Measurements from ENCODE around the gene TBC1D19.

TBC1D19 gene

DNA sequence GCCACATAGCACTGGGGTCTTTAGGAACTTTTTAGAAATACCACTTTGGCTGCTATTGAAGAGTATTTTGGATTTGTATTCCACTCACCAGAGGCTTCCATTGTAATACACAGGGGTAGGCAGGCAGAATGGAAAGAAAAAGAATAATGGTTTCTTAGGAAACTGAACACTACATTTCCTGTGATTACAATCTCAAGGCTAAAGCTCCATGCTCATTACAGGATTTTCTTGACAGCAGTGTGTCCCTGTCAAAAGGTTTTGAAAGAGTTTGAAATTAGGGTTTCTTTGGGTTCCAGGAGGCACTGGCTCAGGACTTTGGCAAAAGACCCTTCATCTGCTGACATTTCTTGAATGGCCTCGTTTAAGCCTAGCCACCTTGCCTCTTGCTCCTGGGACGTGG is 201.9 kb downstream of the TBC1D19 start:
- H3K27me3 ChIP-seq (ENCODE audit: low read depth, low read length): no peaks in the 10 kb centered on the region
- TF ChIP-seq EZH2phosphoT487 (IDR thresholded peaks at IDR 0.05; ENCODE audit: low read depth): no peak
- no peak for TF ChIP-seq CTCF (IDR thresholded peaks at IDR 0.05; ENCODE audit: low read depth, low read length)
- H3K9ac ChIP-seq (ENCODE audit: low read length): no peak overlapping the region
- H3K4me3 ChIP-seq (ENCODE audit: low read length): no peak overlapping the region
- H3K4me2 ChIP-seq (ENCODE audit: low read length): no peak overlapping the region
- H4K20me1 ChIP-seq (ENCODE audit: insufficient read depth, low read length): no peaks in the 10 kb centered on the region
- no peaks in the 10 kb centered on the region for H3K9me3 ChIP-seq (ENCODE audit: insufficient read depth, low read length)
- peaks cover 17% of the 10 kb centered on the region for H3K4me1 ChIP-seq (ENCODE audit: low read length)
- H3K79me2 ChIP-seq (ENCODE audit: low read length): no peaks in the 10 kb centered on the region
- H3K36me3 ChIP-seq (replicated peaks; ENCODE audit: low read depth, low read length): no peaks in the 10 kb centered on the region
- no peak overlapping the region for H3K27ac ChIP-seq (ENCODE audit: low read length)
- H2AFZ ChIP-seq (ENCODE audit: low read depth, low read length): no peak overlapping the region

DNA sequence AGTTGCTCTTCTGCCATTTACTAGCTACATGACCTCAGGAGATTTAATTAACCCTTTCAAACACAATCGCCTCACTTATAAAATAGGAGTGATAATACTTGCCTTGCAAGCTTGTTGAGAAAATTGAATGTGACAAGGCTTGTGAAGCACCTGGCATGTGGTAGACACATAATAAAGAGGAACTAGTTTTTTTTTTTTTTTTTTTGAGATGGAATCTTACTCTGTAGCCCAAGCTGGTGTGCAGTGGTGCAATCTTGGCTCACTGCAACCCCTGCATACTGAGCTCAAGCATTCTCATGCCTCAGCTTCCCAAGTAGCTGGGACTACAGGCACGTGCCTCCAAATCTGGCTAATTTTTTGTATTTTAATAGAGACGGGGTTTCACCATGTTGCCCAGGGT is 203.0 kb downstream of the TBC1D19 start:
- Histone ChIP-seq H3K9ac (ENCODE audit: low read length) (no peak overlapping the region), H3K79me2 (ENCODE audit: low read length) (no peaks in the 10 kb centered on the region), H4K20me1 (ENCODE audit: insufficient read depth, low read length) (no peaks in the 10 kb centered on the region), H3K4me1 (ENCODE audit: low read length) (peaks cover 17% of the 10 kb centered on the region), H3K36me3 (replicated peaks; ENCODE audit: low read depth, low read length) (no peaks in the 10 kb centered on the region), H3K27ac (ENCODE audit: low read length) (no peak overlapping the region), H3K27me3 (ENCODE audit: low read depth, low read length) (no peaks in the 10 kb centered on the region), H3K4me2 (ENCODE audit: low read length) (no peak overlapping the region), H3K4me3 (ENCODE audit: low read length) (no peak overlapping the region), H3K9me3 (ENCODE audit: insufficient read depth, low read length) (no peaks in the 10 kb centered on the region), H2AFZ (ENCODE audit: low read depth, low read length) (no peak overlapping the region)
- no peak for TF ChIP-seq CTCF (IDR thresholded peaks at IDR 0.05; ENCODE audit: low read depth, low read length)
- no peak for TF ChIP-seq EZH2phosphoT487 (IDR thresholded peaks at IDR 0.05; ENCODE audit: low read depth)

DNA sequence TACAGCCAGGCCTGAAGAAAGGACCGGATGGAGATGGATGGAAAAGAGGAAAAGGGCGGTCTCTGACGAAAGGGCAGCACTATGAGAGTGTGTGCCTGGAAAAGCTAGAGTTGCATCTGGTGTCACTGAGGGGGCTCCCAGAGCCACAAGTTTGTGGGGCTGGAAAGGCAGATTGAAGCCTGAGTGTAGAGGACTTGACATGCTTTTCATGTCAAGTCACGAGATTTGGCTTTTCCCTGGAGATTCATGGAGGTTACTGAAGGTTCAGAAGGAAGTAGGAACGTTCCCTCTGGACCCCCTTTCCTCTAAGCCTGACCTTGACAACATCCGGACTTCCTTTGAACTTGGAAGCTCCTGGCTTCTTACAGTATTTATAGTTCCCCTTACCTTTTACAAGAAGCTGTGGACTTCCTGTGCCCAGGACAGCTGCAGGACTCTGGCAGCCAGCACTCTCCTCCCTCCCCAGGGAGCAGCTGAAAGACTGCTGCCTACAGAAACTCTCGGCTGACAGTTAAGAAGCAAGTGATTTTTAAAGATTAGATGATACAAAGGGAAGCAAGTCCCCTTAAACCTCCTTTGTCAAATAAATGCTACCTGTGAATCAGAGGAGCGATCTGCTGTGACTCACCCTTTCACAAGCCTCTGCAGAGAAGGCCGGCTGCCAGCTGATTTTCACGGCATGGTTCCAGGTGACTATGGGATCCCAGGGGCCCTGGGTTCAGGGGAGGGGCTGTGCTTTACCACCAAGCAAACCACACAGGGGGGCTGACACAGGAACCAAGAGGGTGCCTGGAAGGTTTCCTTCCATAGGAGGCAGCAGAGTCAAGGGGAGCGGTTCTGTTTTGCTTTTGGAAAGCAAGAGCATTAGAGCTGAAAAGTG is 203.8 kb downstream of the TBC1D19 start:
- H4K20me1 ChIP-seq (ENCODE audit: insufficient read depth, low read length): no peaks in the 10 kb centered on the region
- peaks cover 17% of the 10 kb centered on the region for H3K4me1 ChIP-seq (ENCODE audit: low read length)
- H3K9me3 ChIP-seq (ENCODE audit: insufficient read depth, low read length): no peaks in the 10 kb centered on the region
- peak overlapping the region; percentile 42 for H3K4me2 ChIP-seq (ENCODE audit: low read length)
- H3K27me3 ChIP-seq (ENCODE audit: low read depth, low read length): no peaks in the 10 kb centered on the region
- TF ChIP-seq CTCF (IDR thresholded peaks at IDR 0.05; ENCODE audit: low read depth, low read length): peak; percentile 53
- no peak for TF ChIP-seq EZH2phosphoT487 (IDR thresholded peaks at IDR 0.05; ENCODE audit: low read depth)
- H3K79me2 ChIP-seq (ENCODE audit: low read length): no peaks in the 10 kb centered on the region
- peak overlapping the region; percentile 41; the same call in 1 of the 2 replicates for H2AFZ ChIP-seq (ENCODE audit: low read depth, low read length)
- H3K27ac ChIP-seq (ENCODE audit: low read length): no peak overlapping the region
- H3K4me3 ChIP-seq (ENCODE audit: low read length): peak overlapping the region; percentile 24; the same call in 1 of the 2 replicates
- 0 out of 2 replicates have a peak overlapping the region, but pooled peaks have one; percentile 3 for H3K9ac ChIP-seq (ENCODE audit: low read length)
- H3K36me3 ChIP-seq (replicated peaks; ENCODE audit: low read depth, low read length): no peaks in the 10 kb centered on the region

- H3K79me2 ChIP-seq (ENCODE audit: low read length): no peaks in the 10 kb centered on the region
- no peaks in the 10 kb centered on the region for H4K20me1 ChIP-seq (ENCODE audit: insufficient read depth, low read length)
- no peaks in the 10 kb centered on the region for H3K9me3 ChIP-seq (ENCODE audit: insufficient read depth, low read length)
- TF ChIP-seq EZH2phosphoT487 (IDR thresholded peaks at IDR 0.05; ENCODE audit: low read depth) (no peak), CTCF (IDR thresholded peaks at IDR 0.05; ENCODE audit: low read depth, low read length) (no peak)
- peaks cover 17% of the 10 kb centered on the region for H3K4me1 ChIP-seq (ENCODE audit: low read length)
- no peak overlapping the region for H3K9ac ChIP-seq (ENCODE audit: low read length)
- H3K36me3 ChIP-seq (replicated peaks; ENCODE audit: low read depth, low read length): no peaks in the 10 kb centered on the region
- H2AFZ ChIP-seq (ENCODE audit: low read depth, low read length): no peak overlapping the region
- no peak overlapping the region for H3K27ac ChIP-seq (ENCODE audit: low read length)
- peak overlapping the region; percentile 42 for H3K4me2 ChIP-seq (ENCODE audit: low read length)
- H3K27me3 ChIP-seq (ENCODE audit: low read depth, low read length): no peaks in the 10 kb centered on the region
- H3K4me3 ChIP-seq (ENCODE audit: low read length): no peak overlapping the region
Observed at GRCh38 chr4:26788341-26788733, 204.5 kb downstream of the TBC1D19 start.

Measured in OCI-LY3 (cell line).